Kidney epithelial cell (primary cell): ENCODE results near the gene CRYGN. TPM values are rescaled to one million over a fixed set of nuclear protein-coding genes. Genes with fewer than 3 reads are reported as not detected.

ENCODE experiments used
- DNase-seq: peaks from one replicate; pipeline ENCODE4 v3.0.0-alpha.2; 2010; ENCODE audit warnings: low read depth
- H3K27me3 ChIP-seq: 2 replicates; pipeline ENCODE4 v1.6.0; 2011; ENCODE audit warnings: low read length; ENCODE audit not compliant: control insufficient read depth, insufficient read depth
- H3K36me3 ChIP-seq: 2 replicates; pipeline ENCODE4 v1.5.1; 2011; ENCODE audit warnings: low read length; ENCODE audit not compliant: control insufficient read depth, insufficient read depth
- H3K4me3 ChIP-seq: 2 replicates; pipeline ENCODE4 v1.5.1; 2011; ENCODE audit warnings: low read depth, mild to moderate bottlenecking, control low read depth, low read length
- total RNA-seq: library from RNA; depleted of rRNA; stranded (reverse); fragments of >200 nt; gene quantifications from 2 replicates; pipeline ENCODE4 v1.2.3, GENCODE V29; 2015
- TF ChIP-seq, protein P1 (sequence below): IDR thresholded peaks from 2 replicates; pipeline ENCODE4 v1.5.1; 2011; ENCODE audit warnings: mild to moderate bottlenecking, moderate library complexity, low read length, control low read depth, inconsistent platforms; ENCODE audit not compliant: insufficient read depth, poor library complexity, severe bottlenecking

CRYGN gene
- total RNA-seq, 1 donor from 2014 or later, result 0.84 TPM

DNA sequence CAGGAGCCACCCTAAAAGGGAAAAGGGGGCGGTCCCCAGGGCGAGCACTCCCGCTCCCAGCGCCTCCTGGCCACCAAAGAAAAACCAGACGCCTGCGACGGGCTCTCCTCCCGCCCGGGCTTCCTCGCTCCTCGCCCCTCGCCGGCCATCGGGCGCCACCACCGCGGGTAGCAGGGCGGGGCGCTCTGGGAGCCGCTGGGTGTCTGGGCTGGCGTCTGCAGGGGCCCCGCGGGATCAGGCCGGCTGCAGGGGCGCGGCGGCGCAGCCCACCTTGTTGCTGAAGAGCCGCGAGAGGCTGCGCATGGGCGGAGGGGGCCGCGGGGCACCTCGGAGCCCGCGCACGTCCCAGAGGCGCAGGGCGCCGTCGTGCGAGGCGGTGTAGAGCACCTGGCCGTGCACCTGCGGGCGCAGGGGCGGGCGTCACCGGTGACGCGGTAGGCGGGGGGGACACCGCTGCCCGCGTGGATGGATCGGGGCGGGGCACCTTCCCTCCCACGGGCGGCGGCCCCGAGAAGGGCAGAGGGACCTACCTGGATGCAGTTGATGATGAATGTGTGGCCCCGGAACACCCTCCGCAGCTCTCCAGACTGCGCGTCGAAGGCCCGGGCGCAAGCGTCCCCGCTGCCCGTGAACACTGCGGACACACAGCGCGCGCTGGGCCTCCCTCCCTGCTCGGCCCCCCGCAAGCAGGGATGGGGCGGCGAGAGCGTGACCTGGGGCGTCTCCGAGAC, 58.4 kb downstream of the CRYGN start:
- TF ChIP-seq, protein P1, sequence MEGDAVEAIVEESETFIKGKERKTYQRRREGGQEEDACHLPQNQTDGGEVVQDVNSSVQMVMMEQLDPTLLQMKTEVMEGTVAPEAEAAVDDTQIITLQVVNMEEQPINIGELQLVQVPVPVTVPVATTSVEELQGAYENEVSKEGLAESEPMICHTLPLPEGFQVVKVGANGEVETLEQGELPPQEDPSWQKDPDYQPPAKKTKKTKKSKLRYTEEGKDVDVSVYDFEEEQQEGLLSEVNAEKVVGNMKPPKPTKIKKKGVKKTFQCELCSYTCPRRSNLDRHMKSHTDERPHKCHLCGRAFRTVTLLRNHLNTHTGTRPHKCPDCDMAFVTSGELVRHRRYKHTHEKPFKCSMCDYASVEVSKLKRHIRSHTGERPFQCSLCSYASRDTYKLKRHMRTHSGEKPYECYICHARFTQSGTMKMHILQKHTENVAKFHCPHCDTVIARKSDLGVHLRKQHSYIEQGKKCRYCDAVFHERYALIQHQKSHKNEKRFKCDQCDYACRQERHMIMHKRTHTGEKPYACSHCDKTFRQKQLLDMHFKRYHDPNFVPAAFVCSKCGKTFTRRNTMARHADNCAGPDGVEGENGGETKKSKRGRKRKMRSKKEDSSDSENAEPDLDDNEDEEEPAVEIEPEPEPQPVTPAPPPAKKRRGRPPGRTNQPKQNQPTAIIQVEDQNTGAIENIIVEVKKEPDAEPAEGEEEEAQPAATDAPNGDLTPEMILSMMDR, result no peak
- no peak overlapping the region for H3K4me3 ChIP-seq
- DNase-seq, result no peak

DNA sequence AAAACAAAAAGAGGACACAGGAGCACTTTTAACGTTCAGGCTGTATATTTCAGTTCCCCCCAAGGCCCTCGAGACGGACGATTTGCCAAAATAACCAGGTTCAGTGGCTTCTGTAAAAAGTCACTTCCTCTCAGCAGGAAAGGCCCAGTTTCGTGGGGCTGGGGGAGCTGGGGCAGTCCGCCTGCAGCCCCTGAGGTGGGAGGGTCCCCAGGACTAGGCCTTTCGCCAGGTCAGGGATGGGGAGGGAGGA, 58.9 kb downstream of the CRYGN start:
- TF ChIP-seq, protein P1, result no peak
- DNase-seq, result no peak
- H3K27me3 ChIP-seq, result peaks cover 48% of the 10 kb centered on the region
- no peak overlapping the region for H3K4me3 ChIP-seq
- H3K36me3 ChIP-seq, result no peaks in the 10 kb centered on the region

More for the DNA sequence above, 58.4 kb downstream of the CRYGN start:
- Histone ChIP-seq H3K27me3 (peaks cover 48% of the 10 kb centered on the region), H3K36me3 (no peaks in the 10 kb centered on the region)

DNA sequence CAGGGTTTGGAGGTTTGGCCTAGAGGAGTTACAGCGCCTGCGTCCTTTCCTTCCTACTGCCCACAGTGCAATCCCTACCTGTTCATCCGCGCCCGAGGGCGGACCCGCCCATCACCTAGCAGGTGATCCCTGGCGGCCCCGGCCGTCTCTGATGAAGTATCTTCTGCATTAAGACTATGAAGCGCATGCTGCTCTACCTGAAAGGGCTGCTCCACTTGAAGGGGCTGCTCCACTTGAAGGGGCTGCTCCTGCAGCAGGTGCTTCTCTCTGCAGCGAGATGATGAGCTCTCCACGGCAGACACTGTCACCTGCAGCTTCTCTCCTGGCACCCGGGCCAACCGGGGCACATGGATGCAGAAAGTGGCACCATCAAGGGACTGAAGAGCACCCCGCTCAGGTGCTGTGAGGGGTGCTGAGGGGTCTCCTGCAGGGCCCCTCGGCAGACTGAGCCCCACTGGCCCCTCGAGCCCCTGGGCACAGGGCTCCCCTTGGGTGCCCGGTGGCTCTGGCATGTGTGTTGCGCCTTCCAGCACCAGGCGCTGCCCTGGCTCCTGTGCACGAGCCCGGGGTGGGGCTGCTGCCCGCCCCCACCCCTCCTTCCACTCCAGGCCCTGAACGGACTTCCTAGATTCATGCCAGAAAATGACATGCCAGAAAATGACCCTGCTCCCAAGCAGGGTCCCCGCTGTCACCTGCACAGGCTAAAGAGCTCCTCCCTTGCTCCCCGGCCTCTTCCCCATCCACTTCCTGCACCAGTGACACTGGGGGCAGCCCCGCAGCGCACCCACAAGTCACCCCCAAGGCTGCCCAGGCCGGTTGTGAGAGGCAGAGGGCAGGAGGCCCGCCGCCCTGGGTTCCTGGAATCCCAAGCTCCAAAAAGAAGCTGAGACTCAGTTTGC, 59.5 kb downstream of the CRYGN start:
- Histone ChIP-seq H3K27me3 (peaks cover 48% of the 10 kb centered on the region), H3K4me3 (no peak overlapping the region), H3K36me3 (no peaks in the 10 kb centered on the region)
- TF ChIP-seq, protein P1, result no peak
- no peak for DNase-seq

DNA sequence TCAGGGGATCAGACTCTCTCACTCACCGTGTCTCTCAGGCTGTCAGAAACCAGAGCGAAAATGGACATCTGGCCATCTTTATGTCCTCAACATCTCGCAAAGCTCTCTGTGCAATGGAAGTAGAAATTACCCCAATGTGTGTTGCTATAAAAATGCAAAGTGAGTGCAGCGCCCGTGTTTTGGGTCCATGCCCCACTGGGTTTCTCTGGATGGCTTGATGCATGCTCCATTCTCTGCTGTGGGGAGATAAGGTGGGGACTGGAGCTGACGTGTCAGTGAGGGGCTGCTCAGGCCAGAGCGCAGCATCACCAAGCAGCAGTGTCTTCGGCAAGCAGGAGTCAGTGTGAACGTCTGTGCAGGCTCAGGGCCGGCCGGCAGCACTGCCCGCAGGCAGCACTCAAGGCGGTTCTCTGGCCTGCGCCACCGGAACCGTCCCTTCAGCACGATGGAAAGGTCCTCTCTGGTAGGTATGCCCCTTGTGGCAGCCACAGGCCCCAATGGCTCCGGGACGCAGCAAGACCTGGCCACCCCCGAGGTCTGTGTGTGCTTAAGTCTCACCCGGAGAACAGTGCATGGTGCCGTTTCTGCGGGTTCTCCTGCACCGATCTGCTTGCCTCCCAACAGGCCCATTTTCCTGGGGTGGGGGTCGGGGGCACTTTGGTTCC, 60.3 kb downstream of the CRYGN start:
- DNase-seq, result no peak
- Histone ChIP-seq H3K4me3 (no peak overlapping the region), H3K36me3 (no peaks in the 10 kb centered on the region), H3K27me3 (peaks cover 41% of the 10 kb centered on the region)
- TF ChIP-seq, protein P1, result no peak

DNA sequence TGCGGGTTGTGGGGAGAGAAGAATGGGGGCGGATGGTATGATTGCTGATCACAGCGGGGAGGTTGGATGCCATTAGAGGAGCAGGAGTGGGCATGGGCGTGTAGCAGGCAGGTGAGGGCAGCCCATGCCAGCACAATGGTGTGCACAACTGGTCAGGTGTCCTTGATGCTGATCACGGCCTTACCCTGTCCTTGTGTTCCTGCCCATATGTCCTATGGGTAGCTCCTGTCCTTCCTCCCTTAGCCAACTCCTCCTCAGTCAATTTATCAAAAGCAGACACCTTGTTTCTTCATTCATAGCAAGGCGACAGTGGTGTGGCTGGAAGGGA, 60.8 kb downstream of the CRYGN start:
- DNase-seq, result no peak
- H3K36me3 ChIP-seq, result no peaks in the 10 kb centered on the region
- H3K27me3 ChIP-seq, result peaks cover 36% of the 10 kb centered on the region
- H3K4me3 ChIP-seq, result no peak overlapping the region
- TF ChIP-seq, protein P1, result no peak

Other genes starting within 250 kb of the CRYGN start
- gene H2BK1, start 229.7 kb downstream of the CRYGN start, total RNA-seq, result not detected in 2 replicates
- gene ABCF2, start 212.9 kb downstream of the CRYGN start, total RNA-seq, result 75.4 and 78.9 TPM in 2 replicates
- 60.0 and 83.9 TPM in 2 replicates for gene CHPF2, start 207.7 kb downstream of the CRYGN start, total RNA-seq
- gene SMARCD3, start 191.4 kb downstream of the CRYGN start, total RNA-seq, result 12.6 and 28.7 TPM in 2 replicates
- 48.5 and 60.2 TPM in 2 replicates for gene NUB1, start 98.3 kb downstream of the CRYGN start, total RNA-seq
- gene WDR86, start 30.1 kb downstream of the CRYGN start, total RNA-seq, result 19.6 and 22.7 TPM in 2 replicates
- gene RHEB, start 79.8 kb upstream of the CRYGN start, total RNA-seq, result 99.7 and 139 TPM in 2 replicates